Activated gamma-delta T cell treated with anti-CD3 and anti-CD28 coated beads, Interleukin-2, amount 50 U/mL, for 16 hours (primary cell): Measurements from ENCODE around the gene RPAP3.
A peak's percentile ranks its signal among the peaks of the same experiment; 100 is the strongest.

Experiments
- DNase-seq: peaks from one replicate; pipeline ENCODE4 v3.0.0-alpha.2; 2020; ENCODE audit warnings: low read depth

Gene RPAP3

GRCh38 chr12:47705566-47706425, at the start of gene RPAP3:
Gene RPAP3, minus strand, starts transcription at chr12:47706030. Its CDS starts 3,190 bp downstream, at chr12:47702840.
- peak; percentile 95 for DNase-seq

DNA sequence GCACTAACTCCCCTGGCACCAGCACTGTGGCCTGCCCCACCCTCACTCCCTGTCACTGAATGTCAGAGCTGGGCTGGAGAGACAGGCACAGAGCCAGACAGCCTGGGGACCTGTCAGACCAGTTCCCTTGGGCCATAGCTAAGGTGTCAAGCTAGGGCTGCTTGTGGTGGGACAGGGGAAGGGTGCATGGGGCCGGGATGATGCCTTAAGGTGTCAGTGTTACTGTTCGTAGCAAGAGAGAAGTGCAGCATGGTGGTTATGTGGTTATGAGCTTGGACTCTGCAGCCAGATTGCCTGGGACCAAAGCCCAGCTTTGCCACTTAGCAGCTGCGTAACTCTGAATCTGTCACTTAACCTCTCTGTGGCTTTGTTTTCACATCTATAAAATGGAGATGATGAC, 49.1 kb upstream of the RPAP3 start:
- no peak for DNase-seq

GRCh38 chr12:47754126-47754525, 48.3 kb upstream of the RPAP3 start:
- no peak for DNase-seq

DNA sequence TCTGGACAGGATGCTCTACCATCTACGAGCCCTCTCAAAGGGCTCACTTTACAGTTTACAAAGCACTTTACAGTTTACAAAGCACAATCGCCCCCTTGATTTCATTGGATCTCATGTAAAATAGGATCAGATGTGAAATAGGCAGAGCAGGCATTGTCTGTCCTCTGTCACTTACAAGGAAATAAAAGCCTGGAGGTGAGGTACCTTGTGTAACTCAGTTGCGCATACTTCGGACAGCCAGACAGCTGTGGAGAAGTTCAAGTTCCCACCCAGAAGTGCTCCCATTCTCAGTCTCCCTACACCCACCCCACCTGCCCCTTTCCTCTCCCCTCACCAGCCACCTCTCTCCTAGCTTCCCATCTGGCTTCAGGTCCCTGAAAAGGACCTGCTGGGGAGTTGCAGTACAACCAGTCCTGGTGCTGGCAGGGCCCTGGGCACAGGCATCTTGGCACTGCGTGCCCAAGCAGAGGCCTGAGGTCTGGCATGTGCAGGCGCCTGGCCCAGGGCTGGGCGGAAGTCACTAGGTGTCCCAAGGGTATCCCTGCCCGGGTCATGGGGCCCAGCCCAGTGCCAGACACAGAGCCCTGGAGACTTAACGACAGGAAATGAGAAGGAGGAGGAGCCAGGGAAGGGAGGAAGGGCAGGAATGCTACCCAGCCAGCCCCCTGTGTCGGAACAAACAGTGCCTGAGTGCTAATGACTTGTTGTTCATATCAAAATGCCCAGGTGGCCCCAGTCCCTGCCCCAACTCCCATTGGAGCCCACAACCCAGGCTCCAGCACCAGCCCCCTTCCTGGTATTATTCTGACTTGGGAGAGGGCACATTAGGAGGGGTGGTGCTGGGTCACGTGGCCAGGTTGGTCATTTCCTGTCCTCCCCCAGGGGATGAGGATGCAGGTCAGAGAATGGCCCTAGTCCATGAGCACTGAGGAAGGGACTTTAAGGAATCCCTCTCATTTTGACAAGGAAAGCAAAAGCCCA, 47.5 kb upstream of the RPAP3 start:
- DNase-seq: no peak

- no peak for DNase-seq
These were observed 46.7 kb upstream of the RPAP3 start for GRCh38 chr12:47752552-47752951.

DNA sequence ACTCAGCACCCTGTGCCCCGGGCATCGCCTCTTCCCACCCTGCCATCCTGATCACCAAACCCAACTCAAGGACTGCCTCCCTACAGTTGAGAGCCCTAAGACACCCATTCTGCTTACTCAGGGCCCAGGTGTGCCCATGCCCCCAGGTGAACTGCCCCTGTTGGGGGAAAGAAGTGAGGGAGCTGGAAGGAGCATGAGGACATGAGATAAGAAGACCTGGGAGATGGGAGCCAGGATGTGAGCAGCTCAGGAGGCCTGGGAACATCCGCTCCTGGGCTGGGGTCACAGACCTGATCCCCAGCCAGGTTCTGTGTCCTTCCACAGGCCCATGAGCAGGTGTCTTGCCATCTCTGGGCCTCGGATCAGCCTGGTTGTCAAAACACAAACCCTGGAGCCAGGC, 46.3 kb upstream of the RPAP3 start:
- DNase-seq: no peak

DNA sequence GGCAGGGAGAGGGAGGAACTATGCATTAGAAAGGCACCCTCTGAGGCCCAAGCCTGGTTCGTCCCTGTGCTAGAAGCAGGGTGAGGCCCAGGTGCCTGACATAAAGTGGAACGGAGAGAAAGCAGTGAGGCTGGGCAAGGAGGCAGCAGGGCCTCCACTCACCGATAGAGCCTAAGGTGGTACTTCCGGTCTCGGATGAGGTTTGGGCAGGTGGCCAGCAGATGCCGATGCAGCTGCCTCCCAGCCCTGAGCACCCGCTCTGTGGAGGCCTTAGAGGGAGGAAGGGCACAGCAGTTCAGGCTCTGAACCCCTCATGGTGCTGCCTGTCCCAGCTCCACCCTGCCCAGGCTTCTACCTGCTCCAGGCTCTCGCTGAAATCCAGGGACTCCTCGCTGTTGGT, 45.7 kb upstream of the RPAP3 start:
- no peak for DNase-seq

- no peak for DNase-seq
These were observed 45.2 kb upstream of the RPAP3 start for GRCh38 chr12:47750916-47751470.

DNA sequence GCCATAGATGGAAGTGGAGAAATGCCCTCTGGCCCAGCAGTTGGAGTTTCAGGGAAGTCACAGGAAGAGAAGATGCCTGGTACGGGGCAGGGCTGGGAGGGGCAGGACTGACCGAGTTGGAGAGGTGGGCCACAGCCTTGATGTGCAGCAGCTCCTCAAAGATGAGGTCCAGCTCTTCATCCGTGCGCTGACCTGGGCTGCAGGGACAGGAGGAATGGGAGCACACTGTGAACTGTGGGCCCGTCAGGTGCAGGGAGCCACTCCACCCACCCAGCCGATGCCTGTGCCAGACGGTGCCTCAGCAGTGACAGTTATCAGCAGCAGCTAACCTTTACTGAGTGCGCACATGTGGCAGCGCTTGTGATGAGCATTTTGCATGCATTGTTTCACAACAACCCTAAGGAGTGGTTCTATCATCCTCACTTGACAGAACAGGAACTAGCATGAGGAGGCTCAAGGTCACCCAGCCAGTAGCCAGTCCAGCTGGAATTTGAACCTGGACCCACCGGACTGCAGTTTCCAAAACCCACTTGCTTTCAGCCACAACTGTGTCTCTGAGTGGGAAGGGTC, 44.5 kb upstream of the RPAP3 start:
- DNase-seq: no peak

DNA sequence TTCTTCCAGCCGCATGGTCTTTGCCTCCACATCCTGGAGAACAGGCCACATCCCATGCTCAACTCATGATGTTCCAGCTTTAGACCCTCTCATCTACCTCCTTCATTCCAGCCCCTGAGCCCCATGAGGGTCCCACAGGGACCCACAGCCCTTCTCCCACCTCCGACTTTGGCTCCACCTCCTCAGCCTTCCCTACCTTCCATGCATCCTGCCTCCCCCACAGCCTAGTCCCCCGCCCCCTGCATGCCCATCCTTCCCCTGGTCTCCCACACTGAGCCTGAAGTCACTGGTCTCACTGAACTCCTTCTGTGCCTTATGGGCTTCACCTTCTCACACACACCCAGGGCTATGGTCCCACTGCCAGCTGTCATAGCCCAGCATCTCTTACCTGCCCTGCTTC, 43.1 kb upstream of the RPAP3 start:
- no peak for DNase-seq

DNA sequence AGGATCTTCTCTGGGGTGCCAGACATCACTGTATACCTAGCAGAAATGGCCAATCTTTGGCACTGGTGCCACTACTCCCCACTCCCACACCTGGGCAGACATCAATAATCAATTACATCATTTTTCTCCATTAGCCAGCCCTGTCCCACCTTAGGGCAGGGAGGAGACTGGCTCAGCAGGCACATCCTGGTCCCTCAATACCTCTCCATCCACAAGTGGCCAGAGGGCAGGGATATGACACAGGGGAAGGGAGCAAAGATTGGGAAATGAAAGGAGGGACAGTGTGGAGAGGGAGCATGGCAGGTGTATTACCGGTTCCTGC, 42.6 kb upstream of the RPAP3 start:
- no peak for DNase-seq

GRCh38 chr12:47747596-47748506, 42.0 kb upstream of the RPAP3 start:
- no peak for DNase-seq

- DNase-seq: no peak
These were observed 41.3 kb upstream of the RPAP3 start for GRCh38 chr12:47747126-47747525.

- no peak for DNase-seq
These were observed 40.7 kb upstream of the RPAP3 start for GRCh38 chr12:47746523-47746922.

- DNase-seq: no peak
These were observed 40.2 kb upstream of the RPAP3 start for GRCh38 chr12:47746073-47746472.

DNA sequence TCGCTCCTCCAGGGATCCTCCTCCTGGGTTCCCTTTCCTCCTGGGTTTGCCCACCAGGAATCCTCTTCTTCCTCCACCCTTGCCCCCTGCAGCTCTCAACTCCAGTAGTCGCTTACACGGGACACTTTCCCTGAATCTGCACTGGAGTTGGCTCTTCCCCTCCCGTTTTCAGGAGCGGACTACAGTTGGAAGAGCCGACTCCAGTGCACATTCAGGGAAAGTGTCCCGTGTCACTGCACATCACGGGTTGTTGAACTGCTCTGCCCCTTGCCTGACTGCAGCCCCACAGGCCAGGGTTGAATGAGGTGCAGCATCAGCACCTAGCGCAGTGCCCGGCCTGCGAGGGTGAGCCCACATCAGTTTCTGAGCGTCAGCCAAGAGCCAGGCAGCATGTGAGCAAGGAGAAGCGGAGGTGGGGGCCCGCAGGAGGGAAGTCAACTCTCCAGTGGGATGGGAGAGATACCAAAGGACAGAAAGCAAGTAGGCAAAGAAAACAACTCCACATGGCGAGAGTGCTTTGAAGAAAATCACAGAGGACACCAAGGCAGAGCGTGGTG, 39.7 kb upstream of the RPAP3 start:
- no peak for DNase-seq

- DNase-seq: no peak
These were observed 39.1 kb upstream of the RPAP3 start for GRCh38 chr12:47744778-47745436.

DNA sequence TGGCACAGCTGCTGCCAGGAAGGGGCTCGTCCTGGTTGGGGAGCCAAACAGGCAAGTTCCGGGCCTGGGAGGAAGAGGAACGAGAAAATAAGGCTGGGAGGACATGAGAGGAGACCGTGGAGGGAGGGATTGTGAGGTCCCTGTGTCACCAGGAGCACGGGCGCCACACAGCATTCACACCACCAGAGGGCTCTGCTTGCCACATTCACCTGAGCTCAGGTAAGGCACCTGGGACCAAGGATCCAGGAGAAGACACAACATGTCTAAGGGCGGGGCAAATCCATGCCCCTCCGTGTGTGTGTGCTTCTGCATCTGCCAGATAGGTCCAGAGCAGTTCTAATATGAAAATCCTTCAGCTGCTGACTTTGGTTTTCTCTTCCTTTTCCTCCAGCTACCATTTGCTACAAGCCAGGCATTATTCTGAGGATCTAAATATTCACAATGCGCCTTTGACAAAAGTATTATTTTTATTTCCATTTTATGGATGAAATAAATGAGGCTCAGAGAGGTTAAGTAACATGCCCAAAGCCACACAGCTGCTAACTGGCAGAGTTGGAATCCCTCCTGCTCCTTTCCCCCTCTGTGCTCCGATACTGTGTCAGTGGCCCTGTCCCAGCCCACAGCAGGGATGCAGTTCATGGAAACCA, 38.3 kb upstream of the RPAP3 start:
- peak; percentile 35 for DNase-seq

GRCh38 chr12:47743311-47743860, 37.6 kb upstream of the RPAP3 start:
- no peak for DNase-seq
